ENCODE results near the gene LAMTOR2. TPM values are rescaled to one million over a fixed set of nuclear protein-coding genes. Genes with fewer than 3 reads are reported as not detected.

Gene LAMTOR2
- total RNA-seq, 4 donors from 2014 or later: 51.7 to 80.1 (median 66.9) TPM

DNA sequence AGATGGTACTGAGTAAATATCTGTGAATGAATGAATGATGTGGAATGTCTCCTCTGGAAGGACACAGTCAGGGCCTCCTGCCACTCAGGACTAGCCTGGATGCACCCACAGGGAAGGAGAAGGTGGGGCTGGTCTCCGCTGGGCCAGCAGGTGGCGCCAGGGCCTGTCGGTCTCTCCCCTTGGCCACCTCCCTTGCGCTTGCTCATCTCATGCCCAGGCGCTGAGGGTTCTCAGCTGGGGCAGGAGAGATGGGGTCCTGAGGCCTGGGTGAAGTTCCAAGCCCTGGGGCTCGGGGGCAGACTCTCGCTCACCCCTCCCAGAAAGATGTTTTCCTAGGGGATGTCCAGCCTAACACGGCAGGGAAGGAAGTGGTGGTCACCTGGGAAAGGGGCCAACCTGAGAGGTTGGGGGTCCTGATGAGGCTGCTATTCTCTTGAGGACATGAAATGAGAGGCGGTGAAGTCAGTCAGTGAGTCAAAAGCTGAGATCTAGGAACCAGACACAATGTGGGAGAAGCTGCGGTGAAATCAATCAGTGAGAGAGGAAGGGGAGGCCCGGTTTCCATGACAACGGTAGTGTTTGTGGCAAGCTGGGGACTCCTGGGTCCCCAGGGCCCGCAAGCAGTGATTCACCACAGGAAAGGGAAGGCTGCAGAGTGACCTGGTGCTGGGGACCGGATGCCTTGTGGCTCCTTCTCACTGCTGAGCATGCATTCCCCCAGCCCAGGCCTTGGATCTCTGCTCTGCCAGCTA lies 42.2 kb downstream of the LAMTOR2 start:
- TF ChIP-seq, protein P1, sequence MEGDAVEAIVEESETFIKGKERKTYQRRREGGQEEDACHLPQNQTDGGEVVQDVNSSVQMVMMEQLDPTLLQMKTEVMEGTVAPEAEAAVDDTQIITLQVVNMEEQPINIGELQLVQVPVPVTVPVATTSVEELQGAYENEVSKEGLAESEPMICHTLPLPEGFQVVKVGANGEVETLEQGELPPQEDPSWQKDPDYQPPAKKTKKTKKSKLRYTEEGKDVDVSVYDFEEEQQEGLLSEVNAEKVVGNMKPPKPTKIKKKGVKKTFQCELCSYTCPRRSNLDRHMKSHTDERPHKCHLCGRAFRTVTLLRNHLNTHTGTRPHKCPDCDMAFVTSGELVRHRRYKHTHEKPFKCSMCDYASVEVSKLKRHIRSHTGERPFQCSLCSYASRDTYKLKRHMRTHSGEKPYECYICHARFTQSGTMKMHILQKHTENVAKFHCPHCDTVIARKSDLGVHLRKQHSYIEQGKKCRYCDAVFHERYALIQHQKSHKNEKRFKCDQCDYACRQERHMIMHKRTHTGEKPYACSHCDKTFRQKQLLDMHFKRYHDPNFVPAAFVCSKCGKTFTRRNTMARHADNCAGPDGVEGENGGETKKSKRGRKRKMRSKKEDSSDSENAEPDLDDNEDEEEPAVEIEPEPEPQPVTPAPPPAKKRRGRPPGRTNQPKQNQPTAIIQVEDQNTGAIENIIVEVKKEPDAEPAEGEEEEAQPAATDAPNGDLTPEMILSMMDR (IDR thresholded peaks at IDR 0.05; ENCODE audit: low read depth): no peak

DNA sequence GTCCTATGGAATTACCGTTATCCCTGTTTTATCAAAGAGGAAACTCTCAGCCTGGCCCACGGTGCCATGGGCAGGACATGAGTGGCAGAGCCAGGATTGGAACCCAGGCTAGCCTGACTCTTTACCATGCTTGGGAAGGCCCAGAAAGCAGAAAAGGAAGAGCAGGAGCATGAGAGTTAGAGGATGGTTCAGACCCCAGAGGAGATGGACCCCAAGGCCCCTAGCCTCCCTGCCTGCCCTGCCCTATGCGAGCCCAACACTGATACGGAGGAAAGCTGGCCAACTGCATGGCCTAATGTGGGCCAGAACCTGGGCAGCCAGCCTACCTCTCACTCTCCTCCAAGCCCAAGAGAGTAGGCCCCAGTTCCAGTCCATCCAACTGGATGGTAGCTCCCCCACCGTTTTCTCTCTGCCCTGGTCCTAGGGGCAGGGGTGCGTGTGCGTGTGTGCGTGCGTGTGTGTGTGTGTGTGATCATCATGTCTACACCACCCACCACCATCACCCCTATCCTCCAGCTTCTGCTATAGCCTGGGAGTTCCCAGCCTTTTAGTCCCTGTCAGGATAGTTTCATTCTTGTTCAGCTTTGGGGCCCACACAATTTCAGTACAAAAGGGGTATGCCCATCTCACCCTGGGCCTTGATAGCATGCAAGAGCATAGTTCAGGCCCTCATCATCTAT lies 43.1 kb downstream of the LAMTOR2 start:
- TF ChIP-seq, protein P1 (IDR thresholded peaks at IDR 0.05; ENCODE audit: low read depth): no peak

DNA sequence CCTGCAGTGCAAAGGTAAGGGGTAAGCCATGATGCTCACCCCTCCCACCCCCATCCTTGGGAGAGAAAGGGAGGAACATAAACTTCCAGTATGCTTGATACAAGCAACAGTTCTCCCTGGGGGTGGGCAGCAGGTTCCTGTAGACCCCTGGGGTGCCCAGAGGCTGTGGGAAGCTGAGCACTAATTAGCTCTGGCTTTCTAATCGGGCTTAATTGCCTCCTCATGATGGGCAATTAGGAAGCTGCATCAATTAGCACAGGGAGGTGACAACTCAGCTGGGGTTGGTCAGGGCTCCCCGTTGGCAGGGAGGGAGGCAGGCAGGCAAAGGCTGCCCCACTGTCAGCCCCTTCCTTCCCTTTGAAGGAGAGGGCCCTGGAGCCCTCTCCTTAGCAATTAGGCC lies 44.2 kb downstream of the LAMTOR2 start:
- TF ChIP-seq, protein P1 (IDR thresholded peaks at IDR 0.05; ENCODE audit: low read depth): no peak

DNA sequence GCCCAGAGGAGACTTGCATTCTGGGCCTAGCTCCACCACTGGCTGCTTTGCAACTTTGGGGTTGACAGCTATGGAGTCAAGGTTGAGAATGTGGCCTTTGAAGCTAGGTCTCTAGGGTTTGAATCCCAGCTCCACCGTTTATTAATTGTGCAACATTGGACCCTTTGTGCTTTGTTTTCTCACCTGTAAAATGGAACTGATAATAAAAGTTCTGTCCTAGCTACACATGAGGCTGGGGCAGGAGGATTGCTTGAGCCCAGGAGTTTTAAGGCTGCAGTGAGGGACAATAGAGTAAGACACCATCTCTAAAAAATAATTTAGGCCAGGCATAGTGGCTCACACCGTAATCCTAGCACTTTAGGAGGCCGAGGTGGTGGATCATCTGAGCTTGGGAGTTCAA lies 44.7 kb downstream of the LAMTOR2 start:
- TF ChIP-seq, protein P1 (IDR thresholded peaks at IDR 0.05; ENCODE audit: low read depth): no peak

DNA sequence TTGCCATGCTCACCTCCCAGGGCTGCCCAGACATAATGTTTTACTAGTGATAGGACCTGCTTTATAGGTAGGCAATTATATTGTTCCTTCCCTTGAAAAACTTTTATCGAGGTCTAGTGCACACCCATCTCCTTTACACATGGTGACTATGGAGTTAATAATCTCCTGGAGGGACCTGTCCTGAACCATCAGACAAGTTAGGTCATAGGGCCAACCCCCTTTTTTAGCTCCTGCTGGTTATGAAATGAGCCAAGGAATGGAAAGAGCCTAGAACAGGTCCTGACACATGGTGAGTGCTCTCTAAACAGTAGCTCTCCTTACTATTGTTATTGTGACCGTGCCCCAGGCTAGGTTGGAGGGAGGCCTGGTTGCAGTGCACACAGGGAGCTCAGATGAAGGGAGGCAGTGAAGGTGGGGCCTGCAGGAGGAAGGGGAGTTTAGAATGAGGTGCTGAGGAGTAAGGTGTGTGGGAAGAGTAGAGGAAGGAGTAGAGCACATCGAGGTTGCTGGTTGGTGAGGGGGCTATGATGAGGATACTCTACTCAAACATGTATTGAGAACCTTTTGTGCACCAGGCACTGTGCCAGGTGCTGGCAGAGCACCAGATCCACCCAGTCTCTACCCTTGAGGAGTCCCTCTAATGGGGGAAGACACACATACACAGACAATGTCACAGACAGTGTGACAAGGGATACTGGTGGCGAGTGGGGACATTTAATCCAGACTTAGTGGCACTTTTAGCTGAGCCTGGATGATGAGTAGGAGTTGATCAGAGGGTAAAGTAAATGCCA lies 45.8 kb downstream of the LAMTOR2 start:
- TF ChIP-seq, protein P1 (IDR thresholded peaks at IDR 0.05; ENCODE audit: low read depth): no peak

DNA sequence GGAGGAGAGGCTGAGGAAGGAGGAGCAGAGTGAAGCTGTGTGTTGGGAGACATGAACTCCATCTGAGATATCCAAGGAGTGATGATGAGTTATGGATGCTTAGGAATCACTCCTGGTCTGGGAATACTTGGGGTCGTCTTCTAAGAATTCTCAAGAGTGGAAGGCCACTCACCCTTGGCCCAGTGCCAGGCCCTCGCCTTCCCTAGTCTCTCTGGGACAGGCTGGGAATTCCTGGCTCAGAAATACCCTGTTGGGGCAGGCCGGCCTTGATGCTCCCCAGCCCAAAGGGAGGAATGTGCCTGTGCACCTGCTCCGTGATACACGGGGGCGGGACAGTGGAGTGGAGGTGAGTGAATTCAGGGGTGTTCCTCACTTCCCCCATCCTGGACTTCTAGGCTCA lies 47.3 kb downstream of the LAMTOR2 start:
- TF ChIP-seq, protein P1 (IDR thresholded peaks at IDR 0.05; ENCODE audit: low read depth): no peak
